NCI-H526 treated with DMSO at 0.1 percent for 48 hours (cell line): ENCODE measurements around the gene NT5C3A.

ENCODE experiments used
- DNase-seq: peaks from one replicate; lab custom pipeline; 2025; lab: John Stamatoyannopoulos, UW

NT5C3A gene

DNA sequence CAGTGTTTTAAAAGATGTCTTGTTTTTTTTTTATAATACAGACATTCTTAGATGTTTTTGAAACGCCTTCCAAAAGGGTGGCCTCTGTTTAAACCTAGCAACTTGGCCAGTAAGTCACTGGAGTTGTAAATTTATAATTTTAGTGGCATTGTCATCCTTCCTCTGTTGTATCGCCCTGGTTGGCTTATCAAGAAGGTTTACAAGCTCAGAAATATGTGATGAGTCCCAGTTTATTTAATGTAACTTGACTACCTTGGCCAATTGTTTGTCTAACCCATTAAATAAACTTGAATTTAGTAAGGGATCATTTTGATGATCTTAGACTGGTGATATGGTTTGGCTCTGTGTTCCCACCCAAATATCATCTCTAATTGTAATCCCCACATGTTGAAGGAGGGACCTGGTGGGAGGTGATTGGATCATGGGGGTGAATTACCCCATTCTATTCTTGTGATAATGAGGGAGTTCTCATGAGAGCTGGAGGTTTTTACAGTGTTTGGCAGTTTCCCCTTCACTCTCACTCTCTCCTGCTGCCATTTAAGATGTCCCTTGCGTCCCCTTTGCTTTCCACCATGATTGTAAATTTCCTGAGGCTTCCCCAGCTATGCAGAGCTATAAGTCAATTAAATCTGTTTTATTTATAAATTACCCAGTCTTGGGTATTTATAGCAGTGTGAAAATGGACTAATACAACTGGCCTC lies 13.4 kb upstream of the NT5C3A start:
- DNase-seq, result no peak

DNA sequence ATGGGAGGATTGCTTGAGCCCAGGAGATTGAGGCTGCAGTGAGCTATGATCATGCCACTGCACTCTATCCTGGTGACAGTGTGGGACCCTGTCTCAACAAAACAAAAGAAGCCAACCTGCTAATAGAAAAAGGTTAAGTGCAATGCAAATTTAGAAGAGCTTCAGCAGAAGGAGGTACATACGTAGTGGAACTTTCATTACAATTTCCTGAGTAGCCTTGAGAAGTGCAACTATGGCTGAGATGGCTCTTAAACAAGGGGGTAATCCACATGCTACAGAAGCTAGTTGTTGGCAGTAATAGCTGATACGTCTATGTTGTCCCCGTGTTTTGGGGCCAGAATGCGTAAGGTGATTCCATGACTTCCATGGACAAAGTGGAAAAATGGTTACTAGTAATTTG lies 10.7 kb upstream of the NT5C3A start:
- DNase-seq, result no peak

DNA sequence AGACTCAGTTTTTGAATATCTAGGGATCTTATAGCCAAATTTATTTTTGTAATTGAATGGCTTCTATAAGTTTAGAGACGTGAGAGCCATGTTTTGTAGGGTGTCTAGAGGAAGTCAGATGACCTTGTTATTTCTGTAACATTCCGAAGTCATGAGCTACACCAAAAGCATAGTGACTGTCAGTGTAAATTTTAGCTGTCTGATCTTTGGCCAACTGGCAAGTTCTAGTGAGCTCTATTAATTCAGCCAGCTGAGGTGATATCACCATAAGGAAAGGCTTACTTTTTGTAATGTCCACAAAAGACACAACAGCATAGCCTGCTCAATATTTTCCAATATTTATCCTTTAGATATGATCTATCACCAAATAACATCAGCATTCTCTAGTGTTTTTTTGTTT lies 9.9 kb upstream of the NT5C3A start:
- DNase-seq, result no peak

DNA sequence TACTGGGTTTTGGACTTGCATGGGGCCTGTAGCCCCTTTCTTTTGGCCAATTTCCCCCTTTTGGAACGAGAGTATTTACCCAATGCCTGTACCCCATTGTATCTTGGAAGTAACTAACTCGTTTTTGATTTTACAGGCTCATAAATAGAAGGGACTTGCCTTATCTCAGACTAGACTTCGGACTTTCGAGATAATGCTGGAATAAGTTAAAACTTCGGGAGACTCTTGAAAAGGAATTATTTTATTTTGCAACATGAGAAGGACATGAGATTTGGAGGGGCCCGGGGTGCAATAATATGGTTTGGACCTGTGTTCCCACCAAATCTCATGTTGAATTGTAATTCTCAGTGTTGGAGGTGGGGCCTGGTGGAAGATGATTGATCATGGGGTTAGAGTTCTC lies 8.3 kb upstream of the NT5C3A start:
- DNase-seq, result no peak

DNA sequence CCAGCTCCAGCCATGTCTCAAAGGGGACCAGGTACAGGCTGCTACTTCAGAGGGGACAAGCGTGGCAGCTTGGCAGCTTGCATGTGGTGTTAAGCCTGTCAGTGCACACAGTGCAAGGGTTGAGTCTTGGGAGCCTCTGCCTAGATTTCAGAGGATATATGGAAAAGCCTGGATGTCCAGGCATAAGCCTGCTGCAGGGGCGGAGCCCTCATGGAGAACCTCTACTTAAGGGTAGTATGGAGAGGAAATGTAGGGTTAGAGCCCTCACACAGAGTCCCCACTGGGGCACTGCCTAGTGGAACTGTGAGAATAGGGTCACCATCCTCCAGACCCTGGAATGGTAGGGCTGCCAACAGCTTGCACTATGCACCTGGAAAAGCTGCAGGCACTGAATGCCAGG lies 7.7 kb upstream of the NT5C3A start:
- DNase-seq, result no peak

DNA sequence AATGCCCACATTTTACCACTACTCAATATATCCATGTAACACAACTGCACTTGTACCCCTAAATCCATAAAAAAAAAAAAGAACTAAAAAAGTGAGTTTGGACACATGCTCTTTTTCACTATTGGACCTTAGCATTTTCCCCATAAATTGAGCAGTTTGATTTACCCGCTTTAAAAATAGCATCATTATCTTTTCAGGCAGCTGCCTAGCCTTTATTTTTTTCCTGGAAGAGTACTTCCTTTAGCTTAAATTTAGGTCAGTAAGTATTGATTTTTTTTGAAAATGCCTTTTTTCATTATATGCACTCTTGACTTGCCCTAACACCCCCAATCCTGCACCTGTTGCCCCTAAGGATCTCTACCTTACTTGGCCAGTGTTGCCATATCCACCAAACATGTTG lies 5.3 kb upstream of the NT5C3A start:
- DNase-seq, result no peak

DNA sequence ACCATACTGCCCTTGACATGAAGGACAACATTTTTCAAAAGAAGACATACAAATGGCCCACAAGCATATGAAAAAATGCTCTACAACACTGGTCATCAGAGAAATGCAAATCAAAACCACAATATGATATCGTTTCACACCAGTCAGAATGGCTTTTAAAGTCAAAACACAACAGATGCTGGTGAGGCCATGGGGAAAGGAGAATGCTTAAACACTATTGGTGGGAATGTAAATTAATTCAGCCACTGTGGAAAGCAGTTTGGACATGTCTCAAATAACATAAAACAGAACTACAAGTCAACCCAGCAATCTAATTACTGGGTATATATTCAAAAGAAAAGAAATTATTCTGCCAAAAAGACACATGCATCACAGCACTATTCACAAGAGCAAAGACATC lies 4.2 kb upstream of the NT5C3A start:
- peak; percentile 59 for DNase-seq

DNA sequence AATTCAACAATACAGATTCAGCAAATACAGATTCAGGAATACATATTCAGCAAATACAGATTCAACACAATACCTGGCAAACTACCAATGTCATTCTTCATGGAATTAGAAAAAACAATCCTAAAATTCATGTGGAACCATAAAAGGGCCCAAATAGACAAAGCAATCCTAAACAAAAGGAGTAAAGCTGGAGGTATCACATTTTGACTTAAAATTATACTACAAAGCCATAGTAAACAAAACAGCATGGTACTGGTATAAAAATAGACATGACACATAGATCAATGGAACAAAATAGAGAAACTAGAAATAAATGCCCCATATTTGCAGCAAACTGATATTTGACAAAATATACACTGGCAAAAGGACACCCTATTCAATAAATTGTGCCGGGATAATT lies 3.4 kb upstream of the NT5C3A start:
- DNase-seq, result no peak

DNA sequence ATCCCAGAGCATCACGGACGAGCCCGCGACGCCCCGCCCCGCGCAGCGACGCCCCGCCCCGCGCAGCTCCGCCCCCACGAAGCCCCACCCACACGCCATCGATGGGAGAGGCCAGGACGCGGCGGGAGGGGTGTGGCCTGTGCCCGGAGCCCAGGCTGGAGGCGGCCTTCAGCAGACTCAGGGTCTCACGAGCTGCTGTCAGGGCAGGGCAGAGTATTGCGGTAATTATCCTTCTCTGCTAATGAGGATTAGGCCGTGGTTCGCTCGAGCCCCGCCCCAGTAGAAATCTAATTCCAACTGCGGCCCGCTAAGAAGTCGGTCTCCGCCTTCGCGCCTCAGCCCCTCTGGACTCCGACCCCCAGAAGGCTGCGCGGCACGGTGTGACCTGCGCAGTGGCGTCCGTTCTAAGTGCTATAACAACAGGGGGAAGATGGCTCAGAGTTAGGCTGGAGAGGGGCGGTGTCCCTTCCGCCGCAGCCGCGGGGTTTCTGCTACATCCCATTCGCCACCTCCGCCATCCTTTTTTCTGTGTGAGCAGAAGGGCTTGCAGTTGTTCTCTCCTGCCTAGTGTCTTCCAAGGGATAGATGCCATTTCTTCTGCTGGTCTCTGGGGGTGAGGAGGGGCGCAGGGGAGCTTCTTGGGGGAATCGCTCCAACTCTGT lies 337 bp upstream of the NT5C3A start:
- DNase-seq, result peak; percentile 97

DNA sequence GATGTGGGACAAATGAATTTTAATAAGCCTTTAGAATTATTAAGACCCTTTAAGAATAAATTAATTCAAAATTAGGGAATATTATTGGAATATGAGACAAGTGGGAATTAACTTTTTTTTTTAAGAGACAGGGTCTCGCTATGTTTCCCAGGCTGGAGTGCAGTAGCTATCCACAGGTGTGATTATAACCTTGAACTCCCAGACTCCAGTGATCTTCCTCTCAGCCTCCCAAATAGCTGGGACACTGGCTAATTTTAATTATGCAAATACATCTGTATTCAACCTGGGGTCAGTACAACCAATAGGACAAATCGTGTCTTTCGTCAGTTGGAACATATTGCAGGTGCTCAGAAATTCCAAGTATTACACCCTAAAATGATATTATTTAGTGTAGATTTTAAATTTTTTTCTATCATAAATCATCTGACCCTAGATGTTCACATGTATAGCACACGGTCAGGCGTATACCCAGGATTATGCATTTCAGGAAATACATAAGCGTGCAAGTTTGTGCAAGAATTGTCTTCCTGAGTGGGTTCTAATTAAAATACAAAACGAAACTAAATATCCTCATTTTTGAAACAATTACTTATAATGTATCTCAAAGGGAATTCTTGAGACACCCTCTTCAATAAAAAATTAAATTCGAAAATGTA lies 1.2 kb downstream of the NT5C3A start:
- DNase-seq, result peak; percentile 69

DNA sequence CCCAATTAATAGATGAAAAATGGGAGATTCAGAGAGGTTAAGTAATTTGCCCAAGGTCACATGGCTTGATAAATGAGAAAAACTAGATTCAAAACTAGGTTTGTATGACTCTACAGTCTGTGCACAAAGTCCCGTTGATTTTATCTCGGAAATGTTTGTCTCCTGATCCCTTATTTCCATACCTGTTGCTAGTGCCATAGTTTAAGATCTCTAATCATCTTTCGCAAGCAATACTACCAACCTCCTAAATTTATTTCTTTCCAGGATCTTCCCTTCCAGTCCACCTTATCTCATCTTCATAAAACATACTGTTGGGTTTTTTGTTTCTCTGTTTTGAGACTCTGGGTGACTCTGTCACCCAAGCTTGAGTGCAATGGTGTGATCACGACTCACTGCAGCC lies 2.9 kb downstream of the NT5C3A start:
- no peak for DNase-seq

DNA sequence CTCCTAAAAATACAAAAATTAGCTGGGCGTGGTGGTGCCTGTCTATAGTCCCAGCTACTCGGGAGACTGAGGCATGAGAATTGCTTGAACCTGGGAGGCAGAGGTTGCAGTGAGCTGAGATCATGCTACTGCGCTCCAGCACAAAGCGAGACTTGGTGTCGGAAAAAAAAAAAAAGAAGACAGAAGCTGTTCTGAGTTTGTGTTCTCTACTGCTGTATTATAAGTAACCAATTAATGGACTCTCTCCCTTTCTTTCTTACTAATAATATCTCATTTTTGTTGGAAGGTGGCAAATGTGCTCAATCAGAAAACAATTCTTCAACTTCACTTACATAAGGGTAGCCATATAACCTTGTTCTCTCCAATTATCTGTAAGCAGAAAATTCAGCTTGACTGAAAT lies 7.4 kb downstream of the NT5C3A start:
- no peak for DNase-seq

DNA sequence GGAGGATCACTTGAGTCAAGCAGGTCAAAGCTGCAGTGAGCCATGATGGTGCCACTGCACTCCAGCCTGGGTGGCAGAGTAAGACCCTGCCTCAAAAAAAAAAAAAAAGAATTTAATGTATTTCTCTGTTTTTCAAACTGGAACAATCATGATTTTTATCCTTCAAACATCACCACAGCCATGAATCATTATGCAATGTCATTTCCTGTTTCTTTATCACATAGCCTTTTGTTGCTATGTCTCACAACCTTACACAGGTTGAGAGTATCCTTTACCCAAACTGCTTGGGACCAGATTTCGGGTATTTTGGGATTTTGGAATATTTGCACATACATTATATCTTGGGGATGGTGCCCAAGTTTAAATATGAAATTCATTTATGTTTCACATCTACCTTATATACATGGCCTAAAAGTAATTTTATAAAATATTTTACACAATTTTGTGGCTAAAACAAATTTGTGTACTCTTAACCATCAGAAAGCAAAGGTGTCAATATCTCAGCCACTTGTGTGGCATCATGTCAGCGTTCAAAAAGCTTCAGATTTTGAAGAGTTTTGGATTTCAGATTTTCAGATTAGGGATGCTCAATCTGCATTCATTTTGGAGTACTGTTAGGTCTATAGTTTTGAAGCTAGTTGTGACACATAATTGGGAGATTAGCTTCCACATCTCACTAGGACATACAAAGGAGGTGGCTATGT lies 8.2 kb downstream of the NT5C3A start:
- DNase-seq, result no peak

DNA sequence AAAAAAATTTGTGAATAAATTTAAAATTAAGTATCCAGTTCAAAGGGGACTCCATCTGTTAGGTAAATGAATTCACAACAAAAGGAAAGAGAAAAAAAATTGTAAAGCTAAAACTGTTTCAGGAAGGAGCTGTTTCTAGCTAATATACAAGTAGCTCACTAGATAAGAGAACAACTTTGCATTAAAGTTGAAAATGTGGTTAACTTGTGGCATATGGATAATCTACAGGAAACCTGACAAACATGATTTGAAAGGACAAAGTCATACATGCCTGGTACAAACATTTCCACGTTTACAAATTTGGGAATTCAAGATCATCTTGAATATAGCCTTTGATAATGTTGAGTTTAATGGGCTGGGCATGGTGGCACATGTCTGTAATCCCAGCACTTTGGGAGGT lies 8.9 kb downstream of the NT5C3A start:
- no peak for DNase-seq

DNA sequence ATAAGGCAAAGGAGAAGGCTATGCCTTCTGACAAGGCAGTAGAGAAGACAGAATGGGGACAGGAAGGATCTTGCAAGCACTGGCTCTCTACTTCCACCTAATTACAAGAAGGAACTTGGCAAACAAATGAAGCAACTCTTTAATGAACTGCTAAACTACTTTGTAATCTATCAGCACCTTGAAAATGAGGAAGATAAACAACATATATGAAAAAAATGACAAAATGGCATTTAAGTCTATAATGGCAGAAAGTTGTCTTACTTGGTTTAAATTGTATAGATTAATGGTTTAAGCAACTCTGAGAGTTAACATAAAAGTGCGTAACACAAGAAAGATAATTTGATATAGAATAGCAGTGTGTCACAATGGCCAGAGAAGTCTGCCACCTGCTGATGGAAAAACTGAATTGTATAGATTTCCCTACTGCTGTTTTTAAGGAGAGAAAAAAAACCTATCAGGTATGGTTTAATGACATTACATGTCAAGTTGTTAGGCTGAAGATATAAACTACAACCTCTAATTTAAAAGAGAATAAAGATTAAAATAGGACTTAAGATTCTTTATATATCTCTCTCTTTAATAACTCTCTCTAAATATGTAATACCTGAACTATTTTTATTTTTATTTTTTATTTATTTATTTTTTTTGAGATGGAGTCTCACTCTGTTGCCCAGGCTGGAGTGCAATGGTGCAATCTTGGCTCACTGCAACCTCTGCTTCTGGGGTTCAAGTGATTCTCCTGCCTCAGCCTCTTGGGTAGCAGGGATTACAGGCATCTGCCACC lies 11.8 kb downstream of the NT5C3A start:
- peak; percentile 46 for DNase-seq

DNA sequence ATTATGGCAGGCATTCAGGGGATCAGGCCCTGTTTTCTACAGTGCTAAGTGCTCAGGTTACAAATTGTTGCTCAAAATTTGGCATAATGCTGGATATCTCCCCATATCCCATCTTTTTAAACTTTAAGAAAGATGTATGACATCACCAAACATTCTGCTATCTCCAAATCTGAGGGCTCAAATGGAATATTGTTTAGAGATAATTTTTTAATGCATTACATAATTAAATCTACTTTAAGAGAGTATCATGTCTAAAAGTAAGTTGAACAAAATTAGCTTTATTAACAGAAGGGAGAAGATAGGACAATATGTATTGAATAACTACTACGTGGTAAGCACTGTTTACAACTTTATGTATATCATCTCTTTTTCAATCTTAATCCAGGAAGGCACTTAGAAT lies 13.9 kb downstream of the NT5C3A start:
- DNase-seq, result no peak

DNA sequence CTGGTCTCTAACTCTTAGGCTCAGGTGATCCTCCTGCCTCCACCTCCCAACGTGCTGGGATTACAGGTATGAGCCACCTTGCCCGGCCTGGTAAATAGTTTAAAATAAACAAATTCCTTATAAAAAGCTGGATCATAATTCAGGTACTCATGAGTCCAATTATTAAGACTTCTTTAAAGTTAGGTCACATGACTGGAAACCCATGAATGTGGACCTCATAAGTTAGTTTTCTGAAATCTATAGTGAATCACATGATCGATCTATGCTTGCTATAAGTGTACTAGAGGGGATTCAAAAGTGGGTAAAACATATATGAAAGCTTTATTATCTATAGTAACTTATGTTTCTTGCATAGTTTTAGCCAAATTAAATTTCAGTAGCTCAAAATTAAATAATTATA lies 14.3 kb downstream of the NT5C3A start:
- no peak for DNase-seq

DNA sequence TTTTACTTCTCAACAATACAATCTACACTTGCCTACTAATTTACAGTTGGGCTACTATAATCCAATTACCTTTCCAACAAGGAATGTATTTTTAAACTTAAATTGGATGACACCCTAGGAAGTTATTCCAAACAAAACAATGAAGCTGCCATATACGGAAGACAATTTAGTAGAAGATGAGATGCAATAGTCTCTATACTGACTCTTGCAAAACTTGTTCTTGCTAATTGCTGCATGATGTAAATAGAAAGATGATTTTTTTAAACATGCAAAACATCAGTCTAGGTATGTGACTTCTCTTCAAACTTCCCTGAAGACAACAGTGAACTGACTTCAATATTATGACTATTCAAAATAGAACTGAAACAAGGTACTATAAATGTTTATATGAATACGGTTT lies 17.6 kb downstream of the NT5C3A start:
- peak; percentile 63 for DNase-seq

DNA sequence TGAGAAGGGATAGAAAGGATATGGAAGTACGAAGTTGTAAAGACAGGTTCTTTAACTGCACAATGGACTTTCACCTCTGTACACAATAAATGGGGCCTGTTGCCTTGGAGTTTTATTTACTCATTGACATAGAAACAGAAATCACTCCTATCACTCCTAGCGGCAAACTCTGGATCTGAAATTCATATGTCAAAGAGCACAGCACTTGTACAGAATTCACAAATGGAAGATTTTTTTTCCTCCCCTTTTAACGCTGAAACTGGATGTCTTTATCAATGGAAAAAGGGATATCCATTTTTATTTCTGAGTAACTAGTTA lies 18.2 kb downstream of the NT5C3A start:
- peak; percentile 79 for DNase-seq

DNA sequence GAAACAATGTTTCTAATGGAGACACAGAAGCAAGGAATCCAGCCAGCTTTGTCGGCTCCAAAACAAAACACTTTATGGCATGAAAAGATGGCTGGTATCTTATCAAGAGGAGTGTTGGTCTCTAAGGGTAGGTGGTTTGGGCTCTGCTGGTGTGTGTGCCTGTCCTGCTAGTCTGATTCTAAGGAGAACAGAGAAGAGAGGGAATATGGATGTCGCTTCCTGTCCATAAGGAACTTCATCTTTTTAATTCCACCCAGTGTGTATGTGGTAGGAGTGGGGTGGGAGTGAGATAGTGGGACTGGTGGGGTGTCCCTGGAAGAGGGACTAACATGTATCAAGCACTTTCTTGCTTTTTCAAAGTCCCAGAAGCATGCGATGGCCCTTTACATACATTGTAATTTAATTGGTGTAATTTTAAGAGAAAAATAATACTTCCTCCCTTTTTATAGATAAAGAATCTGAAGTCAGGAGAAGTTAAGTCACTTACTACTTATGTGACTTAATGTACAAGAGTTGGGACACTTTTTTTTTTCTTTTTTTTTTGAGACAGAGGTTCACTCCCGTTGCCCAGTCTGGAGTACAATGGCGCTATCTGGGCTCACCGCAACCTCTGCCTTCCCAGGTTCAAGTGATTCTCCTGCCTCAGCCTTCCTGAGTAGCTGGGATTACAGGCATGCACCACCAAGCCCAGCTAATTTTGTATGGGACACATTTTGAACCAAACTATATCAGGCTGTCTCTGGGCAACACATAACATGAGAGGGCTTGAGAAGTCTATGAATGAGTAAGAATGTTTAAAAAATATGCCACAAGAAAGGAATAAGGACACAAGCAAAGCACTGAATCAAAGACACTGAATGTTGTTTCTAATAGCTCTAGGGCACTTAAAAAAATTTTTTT lies 18.8 kb downstream of the NT5C3A start:
- no peak for DNase-seq
